AG04449 (cell line): ENCODE measurements around the gene HOXA10.

Experiments used
- CTCF ChIA-PET: fragments of 350-600 bp; formaldehyde crosslinking; extraction: SDS; loops from one replicate; lab custom pipeline; 2021; ENCODE audit warnings: antibody characterized with exemption; lab: Yijun Ruan, JAX
- POLR2A ChIA-PET: fragments of 400-600, 350-600 bp; formaldehyde crosslinking; extraction: SDS; loops from one replicate; lab custom pipeline; 2020; ENCODE audit warnings: antibody characterized with exemption, inconsistent platforms; lab: Yijun Ruan, JAX
- DNase-seq: peaks from one replicate; pipeline ENCODE4 v3.0.0-alpha.2; 2010; ENCODE audit warnings: low read depth, low spot score
- H3K4me3 ChIP-seq: 2 replicates; pipeline ENCODE4 v1.5.1; 2011; ENCODE audit warnings: low read depth, mild to moderate bottlenecking, control low read depth, low read length
- TF ChIP-seq, protein P1 (sequence below): IDR thresholded peaks from one replicate; pipeline ENCODE4 v1.5.1; 2011; ENCODE audit warnings: mild to moderate bottlenecking, moderate library complexity, low read length, control low read depth, inconsistent platforms; ENCODE audit not compliant: insufficient read depth; ENCODE audit errors: missing control alignments

HOXA10 gene

DNA sequence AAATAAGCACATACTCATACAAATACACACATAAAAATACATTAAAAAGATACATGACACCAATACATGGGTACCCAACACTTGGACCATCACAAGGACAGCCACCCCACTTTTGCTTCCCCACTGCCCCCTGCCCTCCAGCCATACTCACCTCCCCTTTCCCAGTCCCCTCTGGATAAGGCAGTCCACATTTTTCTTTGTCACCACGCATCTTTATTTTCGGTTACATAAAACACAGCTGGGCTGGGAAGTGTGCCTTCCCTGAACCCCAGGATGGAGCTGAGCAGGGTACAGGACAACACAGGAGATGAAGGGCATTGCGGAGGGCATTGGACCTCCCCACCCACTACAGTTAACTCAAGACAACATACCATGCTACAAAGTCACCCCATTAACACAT, 20.6 kb downstream of the HOXA10 start:
- POLR2A ChIA-PET = no interaction called here
- CTCF ChIA-PET = interaction anchor here (0.5 to 4.9 kb wide), 5 partner anchors 8 to 466 kb away, joined by 3 to 38 read pairs (median 6); partner anchors contain the start of gene HOXA5
- DNase-seq = no peak
- no peak overlapping the region for H3K4me3 ChIP-seq
- TF ChIP-seq, protein P1, sequence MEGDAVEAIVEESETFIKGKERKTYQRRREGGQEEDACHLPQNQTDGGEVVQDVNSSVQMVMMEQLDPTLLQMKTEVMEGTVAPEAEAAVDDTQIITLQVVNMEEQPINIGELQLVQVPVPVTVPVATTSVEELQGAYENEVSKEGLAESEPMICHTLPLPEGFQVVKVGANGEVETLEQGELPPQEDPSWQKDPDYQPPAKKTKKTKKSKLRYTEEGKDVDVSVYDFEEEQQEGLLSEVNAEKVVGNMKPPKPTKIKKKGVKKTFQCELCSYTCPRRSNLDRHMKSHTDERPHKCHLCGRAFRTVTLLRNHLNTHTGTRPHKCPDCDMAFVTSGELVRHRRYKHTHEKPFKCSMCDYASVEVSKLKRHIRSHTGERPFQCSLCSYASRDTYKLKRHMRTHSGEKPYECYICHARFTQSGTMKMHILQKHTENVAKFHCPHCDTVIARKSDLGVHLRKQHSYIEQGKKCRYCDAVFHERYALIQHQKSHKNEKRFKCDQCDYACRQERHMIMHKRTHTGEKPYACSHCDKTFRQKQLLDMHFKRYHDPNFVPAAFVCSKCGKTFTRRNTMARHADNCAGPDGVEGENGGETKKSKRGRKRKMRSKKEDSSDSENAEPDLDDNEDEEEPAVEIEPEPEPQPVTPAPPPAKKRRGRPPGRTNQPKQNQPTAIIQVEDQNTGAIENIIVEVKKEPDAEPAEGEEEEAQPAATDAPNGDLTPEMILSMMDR = no peak

DNA sequence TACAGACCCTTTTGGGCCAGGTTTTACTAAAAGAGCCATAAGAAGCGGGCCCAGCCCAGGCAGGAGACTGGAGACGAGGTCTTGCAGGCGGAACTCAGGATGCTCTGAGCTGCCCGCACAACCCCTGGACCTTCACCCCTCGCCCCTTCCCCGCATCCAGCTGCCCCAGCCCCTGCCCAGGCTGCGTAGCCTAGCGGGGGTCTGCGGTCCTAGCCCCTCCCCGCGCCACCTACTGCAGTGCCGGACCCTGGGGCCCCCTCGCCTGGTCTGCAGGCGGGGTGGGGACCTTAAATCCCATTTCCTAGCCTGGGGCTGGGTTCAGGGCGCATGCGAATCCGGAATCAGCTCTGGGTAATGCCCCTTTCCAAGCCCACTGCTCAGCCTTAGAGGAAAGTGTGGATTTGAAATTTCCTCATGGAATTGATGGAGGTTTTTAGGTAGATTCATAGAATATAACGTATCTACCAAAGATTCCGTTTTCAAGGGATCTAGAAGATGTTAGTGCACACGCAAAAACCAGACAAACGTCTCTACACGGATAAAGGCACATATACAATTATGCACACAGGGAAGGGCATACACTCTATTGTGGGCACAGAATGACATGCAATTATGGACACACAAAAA, 21.2 kb downstream of the HOXA10 start:
- no peak for DNase-seq
- TF ChIP-seq, protein P1 = no peak
- H3K4me3 ChIP-seq = peak overlapping the region; percentile 72
- CTCF ChIA-PET = interaction anchor here (1.0 to 4.9 kb wide), 8 partner anchors 9 to 466 kb away, joined by 3 to 38 read pairs (median 5); partner anchors contain the start of genes HOXA5 and HOXA9
- POLR2A ChIA-PET = no interaction called here

DNA sequence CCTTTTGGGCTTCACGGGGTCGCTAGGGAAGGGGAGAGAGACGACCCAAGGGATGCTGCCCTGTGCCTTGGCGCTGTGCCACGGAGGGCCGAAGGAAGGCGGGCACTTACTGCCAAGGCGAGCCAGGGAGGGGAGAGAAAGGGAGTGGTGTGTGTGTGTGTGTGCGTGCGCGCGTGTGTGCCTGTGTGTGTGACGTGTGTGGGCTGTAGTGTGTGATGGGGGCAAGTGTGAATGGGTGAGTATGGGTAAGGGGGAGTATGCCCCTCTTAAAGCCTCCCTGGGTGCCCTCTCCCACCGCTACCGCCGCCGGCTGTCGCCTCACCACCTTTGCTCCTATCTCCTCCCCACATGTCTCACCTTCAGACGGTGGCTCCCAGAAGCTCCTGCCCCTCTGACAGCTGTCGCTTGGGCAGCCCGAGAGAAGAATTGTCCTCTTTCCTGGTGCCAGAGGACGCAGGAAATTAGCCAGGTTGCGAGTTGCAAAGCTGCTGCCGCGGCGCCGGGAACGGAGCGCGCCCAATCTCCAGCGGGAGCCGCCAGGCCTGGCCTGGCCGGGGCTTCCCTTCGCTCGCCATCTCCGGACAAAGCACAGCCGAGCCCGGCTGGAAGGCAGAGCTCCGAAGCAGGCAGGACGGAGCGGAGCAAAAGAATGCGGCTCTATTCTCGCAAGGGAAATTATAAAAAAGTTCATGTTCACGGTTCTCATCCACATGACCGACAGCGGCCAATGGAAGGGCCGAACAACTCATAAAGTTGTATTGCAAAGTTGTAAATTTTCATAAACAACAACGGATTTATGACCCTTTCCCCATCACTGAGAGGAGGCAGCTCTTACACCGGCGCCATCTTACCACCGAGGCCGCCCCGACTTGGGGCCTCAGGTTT, 21.9 kb downstream of the HOXA10 start, which contains the start of gene HOXA3:
Gene HOXA3, minus strand, starts transcription at position 653 of the 885 bp plus-strand sequence. CDS start 41,943 bp downstream, outside the sequence.
- DNase-seq = no peak
- TF ChIP-seq, protein P1 = no peak
- CTCF ChIA-PET = interaction anchor here (0.8 to 4.7 kb wide), 14 partner anchors 6 to 465 kb away, joined by 3 to 52 read pairs (median 5); partner anchors contain the start of genes HOXA7 and HOXA9
- peak within 1 kb of the TSS; percentile 72 for H3K4me3 ChIP-seq
- POLR2A ChIA-PET = interaction anchor here (0.9 to 1.7 kb wide), 3 partner anchors 9 to 21 kb away, joined by 4 to 6 read pairs (median 6); partner anchors contain the start of gene HOXA4

DNA sequence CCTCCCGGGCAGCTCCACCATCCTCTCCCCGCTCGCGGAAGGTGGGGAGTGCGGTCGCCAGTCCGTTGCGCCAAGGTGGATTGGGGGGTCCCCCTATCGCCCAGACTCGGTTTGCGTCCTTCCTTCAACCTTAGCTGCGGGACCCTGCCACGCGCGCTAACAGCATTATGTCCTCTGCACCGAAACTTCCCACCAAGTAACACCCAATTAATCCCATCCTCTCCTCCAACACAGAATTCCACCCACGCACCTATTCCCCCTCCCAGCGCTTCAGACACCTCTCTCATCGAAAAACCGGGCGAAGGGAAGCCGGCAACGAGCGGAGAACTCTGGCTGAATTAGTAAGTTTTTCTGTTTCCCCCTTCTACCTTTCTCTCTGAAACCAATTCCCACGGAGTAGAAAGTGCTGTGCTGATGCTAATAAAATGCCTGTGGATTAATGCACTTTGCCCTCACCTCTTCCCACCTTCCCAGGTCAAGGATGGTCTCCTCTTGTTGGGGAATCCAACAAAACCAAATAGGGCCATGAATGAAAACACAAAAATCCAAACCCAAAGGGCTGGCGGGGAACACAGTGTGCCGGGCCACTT, 22.7 kb downstream of the HOXA10 start:
- ChIA-PET POLR2A (interaction anchor here (0.9 to 1.7 kb wide), 4 partner anchors 7 to 21 kb away, joined by 3 to 6 read pairs (median 5); partner anchors contain the start of gene HOXA4), CTCF (interaction anchor here (0.7 to 4.7 kb wide), 20 partner anchors 7 to 1255 kb away, joined by 3 to 52 read pairs (median 4); partner anchors contain the start of genes HOXA4 and HOXA7)
- no peak for DNase-seq
- TF ChIP-seq, protein P1 = peak; percentile 25
- H3K4me3 ChIP-seq = peak overlapping the region; percentile 72

DNA sequence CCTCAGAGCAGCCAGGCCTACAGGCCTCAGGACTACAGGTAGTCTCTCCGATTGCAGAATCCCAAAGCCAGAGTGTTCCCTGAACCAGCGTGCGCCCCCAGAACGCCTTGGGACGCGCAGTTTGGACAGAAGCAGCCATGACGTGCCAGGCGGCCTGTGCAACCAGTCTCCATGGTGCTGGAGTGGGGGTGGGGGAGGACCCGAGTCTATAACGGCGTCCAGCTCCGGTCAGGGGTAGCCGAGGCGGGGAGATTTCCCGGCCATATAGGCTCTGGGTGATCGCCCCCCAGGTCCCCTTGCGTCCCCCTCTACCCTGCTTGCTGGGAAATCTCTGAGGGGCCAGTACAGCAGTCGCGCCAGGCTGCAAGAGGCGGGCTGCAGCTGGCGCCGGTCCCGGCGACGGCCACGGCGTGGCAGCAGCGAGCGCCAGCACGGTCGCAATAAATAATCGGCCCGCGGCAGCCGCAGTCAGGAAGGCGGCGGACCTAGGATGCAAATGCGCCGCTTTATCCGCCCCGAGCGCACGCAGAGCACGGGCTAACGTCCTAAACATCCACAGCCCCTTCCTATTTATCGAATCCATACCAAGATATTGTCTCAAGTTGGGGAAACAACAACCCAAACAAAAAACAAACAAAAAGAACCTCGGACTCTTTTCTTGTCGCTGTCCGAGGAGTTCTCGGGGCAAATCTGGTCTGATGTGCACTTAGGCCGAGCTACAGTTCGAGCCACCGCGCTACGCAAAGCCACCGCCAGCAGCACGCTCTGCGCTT, 23.4 kb downstream of the HOXA10 start:
- POLR2A ChIA-PET = interaction anchor here (0.9 to 1.7 kb wide), 4 partner anchors 8 to 20 kb away, joined by 3 to 6 read pairs (median 4); partner anchors contain the start of gene HOXA4
- H3K4me3 ChIP-seq = peak overlapping the region; percentile 72
- CTCF ChIA-PET = interaction anchor here (0.7 to 4.7 kb wide), 23 partner anchors 7 to 1304 kb away, joined by 3 to 52 read pairs (median 4); partner anchors contain the start of genes HOXA4 and HOXA7
- no peak for DNase-seq
- TF ChIP-seq, protein P1 = peak; percentile 91
